AG04450 (cell line): Measurements from ENCODE around the gene ESCO1. TPM values are rescaled to one million over a fixed set of nuclear protein-coding genes. Genes with fewer than 3 reads are reported as not detected.

Experiments used
- CTCF ChIA-PET: fragments of 300-600, 350-600 bp; formaldehyde crosslinking; extraction: SDS; loops from one replicate; lab custom pipeline; 2022; ENCODE audit warnings: antibody characterized with exemption, inconsistent platforms; lab: Charles Lee
- POLR2A ChIA-PET: fragments of 350-600 bp; formaldehyde crosslinking; extraction: SDS; loops from one replicate; lab custom pipeline; 2021; ENCODE audit warnings: antibody characterized with exemption, inconsistent platforms; lab: Yijun Ruan, JAX
- DNase-seq: peaks from one replicate; pipeline ENCODE4 v3.0.0-alpha.2; 2011; ENCODE audit warnings: low read depth, low spot score
- H3K27ac ChIP-seq: one replicate; pipeline ENCODE4 v1.5.1; 2012; ENCODE audit warnings: low read depth, low read length, control low read depth
- H3K27me3 ChIP-seq: one replicate; pipeline ENCODE4 v1.6.0; 2012; ENCODE audit warnings: low read length; ENCODE audit not compliant: control insufficient read depth, insufficient read depth
- H3K4me3 ChIP-seq: 2 replicates; pipeline ENCODE4 v1.5.1; 2011; ENCODE audit warnings: mild to moderate bottlenecking, low read depth, low read length, control low read depth
- H3K9me3 ChIP-seq: 2 replicates; pipeline ENCODE4 v1.5.1; 2012; ENCODE audit warnings: low read length; ENCODE audit not compliant: control insufficient read depth, insufficient read depth
- CTCF ChIP-seq: IDR thresholded peaks from 2 replicates; pipeline ENCODE4 v1.5.1; 2011; ENCODE audit warnings: low read depth, low read length, control low read depth, inconsistent platforms
- polyA plus RNA-seq: library from polyadenylated mRNA; depleted of rRNA; stranded (reverse); fragments of >200 nt; gene quantifications from 2 replicates; pipeline ENCODE4 v1.2.3, GENCODE V29; 2011; rRNA removed

ESCO1 gene
- polyA plus RNA-seq, 1 experiment: 8.9 TPM

GRCh38 chr18:21483051-21483450, 117.5 kb downstream of the ESCO1 start:
- no peaks in the 10 kb centered on the region for H3K27me3 ChIP-seq
- H3K27ac ChIP-seq: no peak overlapping the region
- no peak for DNase-seq
- TF ChIP-seq CTCF: no peak
- H3K4me3 ChIP-seq: no peak overlapping the region
- POLR2A ChIA-PET: interaction anchor here (0.7 kb wide), 1 partner anchor 184 kb away, joined by 3 read pairs; no protein-coding TSS in a partner anchor
- no peaks in the 10 kb centered on the region for H3K9me3 ChIP-seq
- CTCF ChIA-PET: interaction anchor here (0.6 to 2.6 kb wide), 2 partner anchors 47 to 288 kb away, joined by 3 to 10 read pairs; no protein-coding TSS in a partner anchor

- H3K27ac ChIP-seq: no peak overlapping the region
- H3K4me3 ChIP-seq: no peak overlapping the region
- H3K27me3 ChIP-seq: no peaks in the 10 kb centered on the region
- no peak for TF ChIP-seq CTCF
- no peaks in the 10 kb centered on the region for H3K9me3 ChIP-seq
- ChIA-PET POLR2A (no interaction called here), CTCF (interaction anchor here (0.7 to 2.2 kb wide), 2 partner anchors 8 to 37 kb away, joined by 3 to 6 read pairs; no protein-coding TSS in a partner anchor)
- DNase-seq: no peak
These were observed 118.8 kb downstream of the ESCO1 start for GRCh38 chr18:21481739-21482138.

- Histone ChIP-seq H3K27me3 (no peaks in the 10 kb centered on the region), H3K27ac (no peak overlapping the region), H3K4me3 (no peak overlapping the region), H3K9me3 (no peaks in the 10 kb centered on the region)
- ChIA-PET CTCF (interaction anchor here (0.5 to 0.7 kb wide), 2 partner anchors 56 to 373 kb away, joined by 3 read pairs; no protein-coding TSS in a partner anchor), POLR2A (interaction anchor here (0.6 kb wide), 1 partner anchor 85 kb away, joined by 9 read pairs; no protein-coding TSS in a partner anchor)
- no peak for DNase-seq
- no peak for TF ChIP-seq CTCF
These were observed 120.8 kb downstream of the ESCO1 start for GRCh38 chr18:21479721-21480120.

Other genes starting within 250 kb of the ESCO1 start
- gene SNRPD1, start 11.6 kb upstream of the ESCO1 start, polyA plus RNA-seq: 38.8 and 43.5 TPM in 2 replicates
- 3.9 and 5.7 TPM in 2 replicates for gene ABHD3, start 104.1 kb upstream of the ESCO1 start, polyA plus RNA-seq
- gene MIB1, start 140.1 kb upstream of the ESCO1 start, polyA plus RNA-seq: 20.9 and 25.3 TPM in 2 replicates